Transverse colon (tissue), 4 donors: ENCODE data around the gene PXYLP1. TPM values are rescaled to one million over a fixed set of nuclear protein-coding genes. Genes with fewer than 3 reads are reported as not detected.

Experiments used
- DNase-seq: peaks from one replicate; pipeline ENCODE4 v3.0.0-alpha.2; 2019
- H3K27ac ChIP-seq, 4 donors: fragments of 200-600 bp; sonication (generic); 2 replicates each; pipeline ENCODE4 v1.5.1; 2016 to 2018; ENCODE audit warnings: inconsistent platforms in 4 of 4
- H3K27me3 ChIP-seq: fragments of 200-600 bp; sonication (generic); 2 replicates; pipeline ENCODE4 v1.5.1; 2017; ENCODE audit warnings: inconsistent platforms
- H3K36me3 ChIP-seq, 4 donors: fragments of 200-600 bp; sonication (generic); 2 replicates each; pipeline ENCODE4 v1.5.1; 2017 to 2019; ENCODE audit warnings: inconsistent platforms in 4 of 4
- H3K4me1 ChIP-seq, 4 donors: fragments of 200-600 bp; sonication (generic); 2 replicates each; pipeline ENCODE4 v1.5.1; 2017 to 2020; ENCODE audit warnings: inconsistent platforms in 4 of 4
- H3K4me3 ChIP-seq, 4 donors: fragments of 200-600 bp; sonication (generic); 1 replicate in 1 of 4; 2 replicates in 3 of 4; pipeline versions ENCODE4 v1.5.1 to v1.6.1; 2017 to 2019; ENCODE audit warnings: inconsistent platforms in 4 of 4
- H3K9me3 ChIP-seq, 2 donors: fragments of 200-600 bp; sonication (generic); 2 replicates each; pipeline ENCODE4 v1.5.1; 2017 to 2019; ENCODE audit warnings: inconsistent platforms in 2 of 2
- CTCF ChIP-seq, 5 experiments: fragments of 200-600 bp in 3 of 5; fragments of 450-650 bp in 2 of 5; sonication (generic) in 3 of 5; IDR thresholded peaks; 1 replicate in 2 of 5; 2 replicates in 3 of 5; pipeline ENCODE4 v1.5.1; 2016 to 2017; ENCODE audit warnings: antibody characterized with exemption in 5 of 5, inconsistent platforms in 3 of 5, mild to moderate bottlenecking in 2 of 5, moderate library complexity in 1 of 5
- EP300 ChIP-seq: sonication (generic); formaldehyde crosslinking; IDR thresholded peaks from one replicate; pipeline ENCODE4 v1.6.1; 2017; ENCODE audit warnings: antibody characterized with exemption, low read depth
- POLR2A ChIP-seq: fragments of 450-650 bp; IDR thresholded peaks from one replicate; pipeline ENCODE4 v1.6.1; 2016; ENCODE audit warnings: antibody characterized with exemption, mild to moderate bottlenecking, moderate library complexity
- POLR2AphosphoS5 ChIP-seq, 3 donors: sonication (generic); formaldehyde crosslinking; IDR thresholded peaks; one replicate each; pipeline ENCODE4 v1.6.1; 2016; ENCODE audit warnings: antibody characterized with exemption in 3 of 3
- WGBS, 2 donors: methylation state at CpG; one replicate each; pipeline ENCODE4 v1.1.5; 2018; ENCODE audit warnings: low coverage in 1 of 2; 5-methylcytosine and 5-hydroxymethylcytosine counted together
- in situ Hi-C, 4 donors: fragments of 200-750 bp; cut with MboI; loops; one replicate each; pipeline versions ENCODE4 v1.15.0 to v1.15.1; 2017; ENCODE audit warnings: low sequenced_read_pairs in 3 of 4, low pct_ligation_motif_present in 1 of 4, low pct_unique_long_range_greater_than_20kb in 1 of 4
- intact Hi-C: fragments of 100-400 bp; cut with DNase I; formaldehyde crosslinking; loops from one replicate; pipeline ENCODE4 v1.15.1; 2023; ENCODE audit warnings: low total_unique reads
- total RNA-seq, 4 donors: library from RNA; depleted of rRNA; stranded (reverse); fragments of >200 nt; gene quantifications; one replicate each; pipeline ENCODE4 v1.1.0, GENCODE V29; 2016

The PXYLP1 gene
- total RNA-seq, 4 donors from 2014 or later: 11.5 to 27.7 (median 12.2) TPM

GRCh38 chr3:141274411-141275031, 42.9 kb downstream of the PXYLP1 start:
- TF ChIP-seq CTCF (IDR thresholded peaks at IDR 0.05): no peak
- TF ChIP-seq POLR2AphosphoS5 (IDR thresholded peaks at IDR 0.05): no peak
- no peak for TF ChIP-seq EP300
- TF ChIP-seq POLR2A: no peak
- intact Hi-C loops (loop anchor here (5.0 kb wide), 1 partner anchor 42 kb away; the partner anchor contains the start of gene PXYLP1), in situ Hi-C loops (no loop called here)
- no peak overlapping the region for H3K4me3 ChIP-seq
- H3K36me3 ChIP-seq: no peaks in the 10 kb centered on the region
- no peaks in the 10 kb centered on the region for H3K27me3 ChIP-seq
- H3K27ac ChIP-seq: no peak overlapping the region
- no peaks in the 10 kb centered on the region for H3K9me3 ChIP-seq
- H3K4me1 ChIP-seq: peaks cover 0 to under 1% (median 0%) of the 10 kb centered on the region in 4 donors
- DNase-seq: no peak
- 94% methylated on average over 10 of the region's 10 CpGs; no CpG with 5 or more reads in 1 of the 2 donors for WGBS, 2 donors

GRCh38 chr3:141275032-141275422, 43.4 kb downstream of the PXYLP1 start:
- Histone ChIP-seq H3K9me3 (no peaks in the 10 kb centered on the region), H3K4me3 (no peak overlapping the region), H3K27ac (no peak overlapping the region), H3K4me1 (peaks cover 0 to 6% (median 0%) of the 10 kb centered on the region in 4 donors), H3K27me3 (no peaks in the 10 kb centered on the region), H3K36me3 (no peaks in the 10 kb centered on the region)
- TF ChIP-seq CTCF (IDR thresholded peaks at IDR 0.05) (no peak), EP300 (no peak), POLR2A (no peak), POLR2AphosphoS5 (IDR thresholded peaks at IDR 0.05) (no peak)
- in situ Hi-C loops: no loop called here
- intact Hi-C loops: loop anchor here (5.0 kb wide), 1 partner anchor 43 kb away; the partner anchor contains the start of gene PXYLP1
- WGBS, 2 donors: 80 to 84% methylated on average over 1 of the region's 1 CpG
- no peak for DNase-seq

GRCh38 chr3:141275511-141275910, 43.9 kb downstream of the PXYLP1 start:
- in situ Hi-C loops: no loop called here
- TF ChIP-seq POLR2A: no peak
- no peak for TF ChIP-seq EP300
- no peak for TF ChIP-seq CTCF (IDR thresholded peaks at IDR 0.05)
- no peak for TF ChIP-seq POLR2AphosphoS5 (IDR thresholded peaks at IDR 0.05)
- DNase-seq: no peak
- H3K27ac ChIP-seq: no peak overlapping the region
- H3K4me1 ChIP-seq: peaks cover 0 to 6% (median 0%) of the 10 kb centered on the region in 4 donors
- WGBS, 2 donors: 38 to 50% methylated on average over 1 to 2 of the region's 2 CpGs
- no peak overlapping the region for H3K4me3 ChIP-seq
- no peaks in the 10 kb centered on the region for H3K9me3 ChIP-seq
- H3K36me3 ChIP-seq: no peaks in the 10 kb centered on the region
- no peaks in the 10 kb centered on the region for H3K27me3 ChIP-seq
- intact Hi-C loops: loop anchor here (5.0 kb wide), 1 partner anchor 43 kb away; the partner anchor contains the start of gene PXYLP1

- Histone ChIP-seq H3K27ac (no peak overlapping the region), H3K27me3 (no peaks in the 10 kb centered on the region), H3K36me3 (no peaks in the 10 kb centered on the region), H3K4me1 (peaks cover 0 to 6% (median 0%) of the 10 kb centered on the region in 4 donors), H3K4me3 (no peak overlapping the region), H3K9me3 (no peaks in the 10 kb centered on the region)
- DNase-seq: no peak
- intact Hi-C loops (loop anchor here (5.0 kb wide), 1 partner anchor 44 kb away; the partner anchor contains the start of gene PXYLP1), in situ Hi-C loops (no loop called here)
- WGBS, 2 donors: 92 to 96% methylated on average over 7 of the region's 7 CpGs
- TF ChIP-seq EP300: no peak
- no peak for TF ChIP-seq POLR2AphosphoS5 (IDR thresholded peaks at IDR 0.05)
- TF ChIP-seq CTCF (IDR thresholded peaks at IDR 0.05): no peak
- TF ChIP-seq POLR2A: no peak
Measured at GRCh38 chr3:141275973-141276372, 44.3 kb downstream of the PXYLP1 start.
